Upper lobe of right lung (tissue), 1 donor: ENCODE data around the gene KCNE1. TPM values are rescaled to one million over a fixed set of nuclear protein-coding genes. Genes with fewer than 3 reads are reported as not detected.

Source experiments
- ATAC-seq: fragments of 200-7000 bp; cut with Tn5 transposase; one replicate; pipeline ENCODE4 v1.9.1; 2020; ENCODE audit warnings: mild to moderate bottlenecking, moderate library complexity
- DNase-seq: peaks from one replicate; pipeline ENCODE4 v3.0.0-alpha.2; 2020
- H3K27ac ChIP-seq: fragments of 200-600 bp; one replicate; pipeline ENCODE4 v1.8.0; 2022
- H3K27me3 ChIP-seq: fragments of 200-600 bp; one replicate; pipeline ENCODE4 v1.8.0; 2022; ENCODE audit warnings: mild to moderate bottlenecking
- H3K36me3 ChIP-seq: fragments of 200-600 bp; one replicate; pipeline ENCODE4 v1.8.0; 2022
- H3K4me1 ChIP-seq: fragments of 200-600 bp; one replicate; pipeline ENCODE4 v1.8.0; 2022
- H3K4me3 ChIP-seq: fragments of 200-600 bp; one replicate; pipeline ENCODE4 v1.8.0; 2022; ENCODE audit warnings: mild to moderate bottlenecking
- H3K9me3 ChIP-seq: fragments of 200-600 bp; one replicate; pipeline ENCODE4 v1.8.0; 2022
- CTCF ChIP-seq: fragments of 200-600 bp; IDR thresholded peaks from one replicate; pipeline ENCODE4 v1.8.0; 2022; ENCODE audit warnings: antibody characterized with exemption
- intact Hi-C: fragments of 100-400 bp; cut with DNase I; formaldehyde crosslinking; loops from one replicate; pipeline ENCODE4 v1.11.0; 2022
- total RNA-seq: library from RNA; stranded (reverse); fragmentation: NEBNext Ultra II Directional; extraction: Animal tissue kit (Norgen Biotek cat#: 25700); gene quantifications from one replicate; pipeline ENCODE4 v1.2.1, GENCODE V29; 2021
- donor health status: DM: no; HTN: yes; CAD: no; lungs with severe emphysema.

Gene KCNE1
- total RNA-seq, 1 donor from 2014 or later: 13.6 TPM

GRCh38 chr21:34543017-34543416 lies 31.0 kb upstream of the KCNE1 start:
- H3K36me3 ChIP-seq: no peaks in the 10 kb centered on the region
- no peaks in the 10 kb centered on the region for H3K27me3 ChIP-seq
- ATAC-seq: no peak
- no peak overlapping the region for H3K4me3 ChIP-seq
- TF ChIP-seq CTCF: no peak
- intact Hi-C loops: no loop called here
- DNase-seq: no peak
- H3K27ac ChIP-seq: no peak overlapping the region
- H3K4me1 ChIP-seq: peaks cover 35% of the 10 kb centered on the region
- H3K9me3 ChIP-seq: no peaks in the 10 kb centered on the region

DNA sequence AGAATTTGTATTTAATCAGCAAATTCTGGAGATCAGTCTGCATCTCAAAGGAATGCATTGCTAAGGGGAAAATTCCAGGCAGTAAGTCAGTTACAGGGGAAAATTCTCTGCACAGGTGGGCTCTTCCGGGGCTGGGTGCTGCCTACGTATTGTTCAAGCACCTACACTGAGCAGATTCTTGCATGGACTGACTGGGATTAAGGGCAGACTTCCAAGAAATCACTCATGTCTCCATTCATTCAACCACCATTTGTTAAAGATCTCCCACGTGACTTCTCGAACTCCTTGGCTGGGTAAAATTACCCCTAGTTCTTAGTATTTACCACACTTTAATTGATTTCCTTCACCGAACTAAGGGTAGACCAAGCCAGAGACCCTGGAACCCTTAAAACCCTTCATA lies 28.2 kb upstream of the KCNE1 start:
- no peak for TF ChIP-seq CTCF
- no peak for ATAC-seq
- intact Hi-C loops: no loop called here

DNA sequence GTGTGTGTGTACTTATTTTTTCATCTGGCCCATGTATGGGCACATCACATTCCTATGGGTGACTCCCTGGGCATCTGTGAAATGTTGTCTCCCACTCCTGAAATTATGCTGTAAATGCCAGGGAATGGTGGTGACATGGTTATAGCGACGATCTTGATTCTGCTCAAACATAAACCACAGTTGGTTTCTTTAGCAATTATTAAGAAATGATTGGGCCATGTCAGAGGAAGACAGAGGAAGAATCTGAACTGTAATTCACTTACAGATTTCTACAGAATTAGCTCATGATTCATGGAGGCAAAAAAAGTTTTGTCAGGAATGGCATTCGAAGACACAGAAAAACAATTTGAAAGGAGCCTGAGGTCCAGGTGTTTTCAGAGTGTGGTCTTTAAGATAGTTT lies 25.8 kb upstream of the KCNE1 start:
- Histone ChIP-seq H3K27me3 (no peaks in the 10 kb centered on the region), H3K36me3 (no peaks in the 10 kb centered on the region), H3K4me1 (no peaks in the 10 kb centered on the region), H3K27ac (no peak overlapping the region), H3K4me3 (no peak overlapping the region), H3K9me3 (no peaks in the 10 kb centered on the region)
- DNase-seq (no peak), ATAC-seq (no peak)
- TF ChIP-seq CTCF: no peak
- intact Hi-C loops: no loop called here

More for the DNA sequence above, 28.2 kb upstream of the KCNE1 start:
- DNase-seq: no peak
- no peak overlapping the region for H3K27ac ChIP-seq
- H3K4me3 ChIP-seq: no peak overlapping the region
- H3K4me1 ChIP-seq: peaks cover 21% of the 10 kb centered on the region
- H3K36me3 ChIP-seq: no peaks in the 10 kb centered on the region
- H3K27me3 ChIP-seq: no peaks in the 10 kb centered on the region
- H3K9me3 ChIP-seq: no peaks in the 10 kb centered on the region

DNA sequence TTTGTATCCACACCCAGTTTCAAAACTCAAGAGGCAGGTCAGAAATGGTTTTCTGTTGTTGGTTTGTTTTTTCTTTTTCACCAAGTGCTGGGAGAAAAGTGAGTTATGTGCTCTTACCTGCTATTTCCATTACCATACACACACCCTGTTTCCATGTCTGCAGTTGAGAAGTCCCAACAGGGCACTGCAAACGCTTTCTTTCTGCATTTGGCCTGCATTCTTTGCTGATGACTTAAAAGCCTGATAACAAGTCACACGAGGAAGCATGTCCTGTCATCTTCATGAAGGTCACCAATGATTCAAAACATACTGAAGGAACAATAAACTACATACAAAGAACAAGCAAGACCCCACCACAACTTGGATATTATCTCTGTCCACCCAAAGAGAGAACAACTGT lies 24.8 kb upstream of the KCNE1 start:
- no peak for TF ChIP-seq CTCF
- ATAC-seq (no peak), DNase-seq (no peak)
- H3K36me3 ChIP-seq: no peaks in the 10 kb centered on the region
- H3K9me3 ChIP-seq: no peaks in the 10 kb centered on the region
- intact Hi-C loops: no loop called here
- no peaks in the 10 kb centered on the region for H3K27me3 ChIP-seq
- no peak overlapping the region for H3K4me3 ChIP-seq
- no peak overlapping the region for H3K27ac ChIP-seq
- H3K4me1 ChIP-seq: no peaks in the 10 kb centered on the region

- Histone ChIP-seq H3K27ac (no peak overlapping the region), H3K36me3 (no peaks in the 10 kb centered on the region), H3K4me1 (no peaks in the 10 kb centered on the region), H3K4me3 (no peak overlapping the region), H3K9me3 (no peaks in the 10 kb centered on the region), H3K27me3 (no peaks in the 10 kb centered on the region)
- ATAC-seq (no peak), DNase-seq (no peak)
- TF ChIP-seq CTCF: no peak
- intact Hi-C loops: no loop called here
Observed at GRCh38 chr21:34536311-34536710, 24.3 kb upstream of the KCNE1 start.

GRCh38 chr21:34535886-34536285 lies 23.9 kb upstream of the KCNE1 start:
- DNase-seq: no peak
- Histone ChIP-seq H3K36me3 (no peaks in the 10 kb centered on the region), H3K9me3 (no peaks in the 10 kb centered on the region), H3K4me3 (no peak overlapping the region), H3K27ac (no peak overlapping the region), H3K27me3 (no peaks in the 10 kb centered on the region), H3K4me1 (no peaks in the 10 kb centered on the region)
- intact Hi-C loops: no loop called here
- ATAC-seq: no peak
- no peak for TF ChIP-seq CTCF
